HepG2 (cell line): ENCODE data around the gene METTL27. TPM values are rescaled to one million over a fixed set of nuclear protein-coding genes. Genes with fewer than 3 reads are reported as not detected.
A peak's percentile ranks its signal among the peaks of the same experiment; 100 is the strongest.

Experiments
- AGO2 ChIP-seq: fragments of 200-400 bp; formaldehyde crosslinking; optimal IDR thresholded peaks from 2 replicates; pipeline ENCODE3; 2017; ENCODE audit warnings: mild to moderate bottlenecking, low read depth, low read length, moderate library complexity
- EZH2 ChIP-seq: conservative IDR thresholded peaks from 2 replicates; pipeline ENCODE4 v1.6.1; 2012; ENCODE audit warnings: mild to moderate bottlenecking, low read depth, low read length, moderate library complexity
- FIP1L1 ChIP-seq: fragments of 200-400 bp; formaldehyde crosslinking; IDR thresholded peaks from 2 replicates; pipeline ENCODE4 v1.6.1; 2018; ENCODE audit warnings: low read depth, mild to moderate bottlenecking, low read length, moderate library complexity, borderline replicate concordance; ENCODE audit not compliant: insufficient read depth
- FOXK1 ChIP-seq: sonication (generic); formaldehyde crosslinking; IDR thresholded peaks from 2 replicates; pipeline ENCODE4 v1.4.0; 2020; ENCODE audit warnings: low read depth, missing genetic modification reagents, borderline replicate concordance
- HNF4A ChIP-seq: sonication (generic); formaldehyde crosslinking; IDR thresholded peaks from 2 replicates; pipeline ENCODE4 v1.4.0; 2020; ENCODE audit warnings: missing genetic modification reagents
- JUNB ChIP-seq: sonication (generic); formaldehyde crosslinking; IDR thresholded peaks from 2 replicates; pipeline ENCODE4 v1.8.0; 2022; ENCODE audit warnings: missing genetic modification reagents, mild to moderate bottlenecking, borderline replicate concordance
- KDM4B ChIP-seq: sonication (generic); formaldehyde crosslinking; IDR thresholded peaks from 2 replicates; pipeline ENCODE4 v1.4.0; 2020; ENCODE audit warnings: missing genetic modification reagents
- NAIF1 ChIP-seq: sonication (generic); formaldehyde crosslinking; IDR thresholded peaks from 2 replicates; pipeline ENCODE4 v1.5.0; 2020; ENCODE audit warnings: mild to moderate bottlenecking, missing genetic modification reagents, borderline replicate concordance
- RORA ChIP-seq: sonication (generic); formaldehyde crosslinking; IDR thresholded peaks from 2 replicates; pipeline ENCODE4 v1.5.0; 2020; ENCODE audit warnings: mild to moderate bottlenecking, missing genetic modification reagents, moderate library complexity
- SMARCE1 ChIP-seq: fragments of 450-650 bp; IDR thresholded peaks from 2 replicates; pipeline ENCODE4 v1.6.1; 2017; ENCODE audit warnings: borderline replicate concordance
- ZNF652 ChIP-seq: IDR thresholded peaks from 2 replicates; pipeline ENCODE4 v1.6.1; 2016; ENCODE audit warnings: low read depth, borderline replicate concordance
- ZNF737 ChIP-seq: sonication (generic); formaldehyde crosslinking; IDR thresholded peaks from 2 replicates; pipeline ENCODE4 v1.5.0; 2020; ENCODE audit warnings: missing genetic modification reagents, mild to moderate bottlenecking, borderline replicate concordance
- polyA plus RNA-seq, 8 experiments: library from polyadenylated mRNA; depleted of rRNA in 3 of 8; stranded (reverse) in 7 of 8; unstranded in 1 of 8; fragments of >200 nt; fragmentation: Illumina TruSeq in 4 of 8; extraction: Trizol in 4 of 8; gene quantifications; 2 replicates each; pipeline versions ENCODE4 v1.2.1 to v1.2.3, GENCODE V29; 2011 to 2016; ENCODE audit warnings: low read depth in 4 of 8, missing spikeins in 1 of 8, mixed read lengths in 1 of 8; ENCODE audit not compliant: insufficient read depth in 1 of 8
- total RNA-seq, 5 experiments: library from RNA; depleted of rRNA; stranded (reverse); fragments of >200 nt; fragmentation: Illumina TruSeq; extraction: Trizol; gene quantifications; 2 replicates each; pipeline ENCODE4 v1.2.3, GENCODE V29; 2016; ENCODE audit warnings: low read depth in 1 of 5
- TF ChIP-seq, protein P1 (sequence below), 2 experiments: fragments of 450-650 bp in 1 of 2; sonication (generic) in 1 of 2; formaldehyde crosslinking in 1 of 2; IDR thresholded peaks; 2 replicates each; pipeline versions ENCODE4 v1.6.1 to v1.8.0; 2016 to 2022; ENCODE audit warnings: antibody characterized with exemption in 1 of 2, mild to moderate bottlenecking in 1 of 2, missing genetic modification reagents in 1 of 2
- TF ChIP-seq, protein P2 (sequence below), 2 experiments: sonication (generic) in 1 of 2; formaldehyde crosslinking in 1 of 2; IDR thresholded peaks; 2 replicates each; pipeline versions ENCODE4 v1.4.0 to v1.6.1; 2018 to 2020; ENCODE audit warnings: missing genetic modification reagents in 2 of 2, borderline replicate concordance in 1 of 2, low read depth in 1 of 2, mild to moderate bottlenecking in 1 of 2, missing biosample characterization in 1 of 2
- TF ChIP-seq, protein P3 (sequence below): sonication (generic); formaldehyde crosslinking; conservative IDR thresholded peaks from 2 replicates; pipeline ENCODE4 v1.4.0; 2020; ENCODE audit warnings: missing genetic modification reagents

METTL27 gene
- total and polyA plus RNA-seq, 2 of the 13 experiments (the other 11 are each of a cell fraction or from before 2014, with no cell fraction given), result 2.0 to 3.0 TPM

- TF ChIP-seq, protein P1, sequence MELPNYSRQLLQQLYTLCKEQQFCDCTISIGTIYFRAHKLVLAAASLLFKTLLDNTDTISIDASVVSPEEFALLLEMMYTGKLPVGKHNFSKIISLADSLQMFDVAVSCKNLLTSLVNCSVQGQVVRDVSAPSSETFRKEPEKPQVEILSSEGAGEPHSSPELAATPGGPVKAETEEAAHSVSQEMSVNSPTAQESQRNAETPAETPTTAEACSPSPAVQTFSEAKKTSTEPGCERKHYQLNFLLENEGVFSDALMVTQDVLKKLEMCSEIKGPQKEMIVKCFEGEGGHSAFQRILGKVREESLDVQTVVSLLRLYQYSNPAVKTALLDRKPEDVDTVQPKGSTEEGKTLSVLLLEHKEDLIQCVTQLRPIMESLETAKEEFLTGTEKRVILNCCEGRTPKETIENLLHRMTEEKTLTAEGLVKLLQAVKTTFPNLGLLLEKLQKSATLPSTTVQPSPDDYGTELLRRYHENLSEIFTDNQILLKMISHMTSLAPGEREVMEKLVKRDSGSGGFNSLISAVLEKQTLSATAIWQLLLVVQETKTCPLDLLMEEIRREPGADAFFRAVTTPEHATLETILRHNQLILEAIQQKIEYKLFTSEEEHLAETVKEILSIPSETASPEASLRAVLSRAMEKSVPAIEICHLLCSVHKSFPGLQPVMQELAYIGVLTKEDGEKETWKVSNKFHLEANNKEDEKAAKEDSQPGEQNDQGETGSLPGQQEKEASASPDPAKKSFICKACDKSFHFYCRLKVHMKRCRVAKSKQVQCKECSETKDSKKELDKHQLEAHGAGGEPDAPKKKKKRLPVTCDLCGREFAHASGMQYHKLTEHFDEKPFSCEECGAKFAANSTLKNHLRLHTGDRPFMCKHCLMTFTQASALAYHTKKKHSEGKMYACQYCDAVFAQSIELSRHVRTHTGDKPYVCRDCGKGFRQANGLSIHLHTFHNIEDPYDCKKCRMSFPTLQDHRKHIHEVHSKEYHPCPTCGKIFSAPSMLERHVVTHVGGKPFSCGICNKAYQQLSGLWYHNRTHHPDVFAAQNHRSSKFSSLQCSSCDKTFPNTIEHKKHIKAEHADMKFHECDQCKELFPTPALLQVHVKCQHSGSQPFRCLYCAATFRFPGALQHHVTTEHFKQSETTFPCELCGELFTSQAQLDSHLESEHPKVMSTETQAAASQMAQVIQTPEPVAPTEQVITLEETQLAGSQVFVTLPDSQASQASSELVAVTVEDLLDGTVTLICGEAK (IDR thresholded peaks at IDR 0.05), result no peak
- TF ChIP-seq, protein P1 (CRISPR knock-in tag; IDR thresholded peaks at IDR 0.05), result no peak; the same call in 1 of the 2 replicates
- TF ChIP-seq ZNF737 (CRISPR knock-in tag) (no peak), FIP1L1 (no peak), SMARCE1 (no peak), JUNB (CRISPR knock-in tag) (no peak), RORA (CRISPR knock-in tag) (no peak), FOXK1 (CRISPR knock-in tag) (peak; percentile 42; the same call in 1 of the 2 replicates), ZNF652 (CRISPR knock-in tag) (no peak), EZH2 (no peak), HNF4A (CRISPR knock-in tag) (peak; percentile 97), NAIF1 (CRISPR knock-in tag) (no peak), AGO2 (no peak), KDM4B (CRISPR knock-in tag) (no peak)
- TF ChIP-seq, protein P2, sequence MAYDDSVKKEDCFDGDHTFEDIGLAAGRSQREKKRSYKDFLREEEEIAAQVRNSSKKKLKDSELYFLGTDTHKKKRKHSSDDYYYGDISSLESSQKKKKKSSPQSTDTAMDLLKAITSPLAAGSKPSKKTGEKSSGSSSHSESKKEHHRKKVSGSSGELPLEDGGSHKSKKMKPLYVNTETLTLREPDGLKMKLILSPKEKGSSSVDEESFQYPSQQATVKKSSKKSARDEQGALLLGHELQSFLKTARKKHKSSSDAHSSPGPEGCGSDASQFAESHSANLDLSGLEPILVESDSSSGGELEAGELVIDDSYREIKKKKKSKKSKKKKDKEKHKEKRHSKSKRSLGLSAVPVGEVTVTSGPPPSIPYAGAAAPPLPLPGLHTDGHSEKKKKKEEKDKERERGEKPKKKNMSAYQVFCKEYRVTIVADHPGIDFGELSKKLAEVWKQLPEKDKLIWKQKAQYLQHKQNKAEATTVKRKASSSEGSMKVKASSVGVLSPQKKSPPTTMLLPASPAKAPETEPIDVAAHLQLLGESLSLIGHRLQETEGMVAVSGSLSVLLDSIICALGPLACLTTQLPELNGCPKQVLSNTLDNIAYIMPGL (CRISPR knock-in tag; IDR thresholded peaks at IDR 0.05; ENCODE audit: borderline replicate concordance in 1 of 2, low read depth in 1 of 2), result no peak
- TF ChIP-seq, protein P3, sequence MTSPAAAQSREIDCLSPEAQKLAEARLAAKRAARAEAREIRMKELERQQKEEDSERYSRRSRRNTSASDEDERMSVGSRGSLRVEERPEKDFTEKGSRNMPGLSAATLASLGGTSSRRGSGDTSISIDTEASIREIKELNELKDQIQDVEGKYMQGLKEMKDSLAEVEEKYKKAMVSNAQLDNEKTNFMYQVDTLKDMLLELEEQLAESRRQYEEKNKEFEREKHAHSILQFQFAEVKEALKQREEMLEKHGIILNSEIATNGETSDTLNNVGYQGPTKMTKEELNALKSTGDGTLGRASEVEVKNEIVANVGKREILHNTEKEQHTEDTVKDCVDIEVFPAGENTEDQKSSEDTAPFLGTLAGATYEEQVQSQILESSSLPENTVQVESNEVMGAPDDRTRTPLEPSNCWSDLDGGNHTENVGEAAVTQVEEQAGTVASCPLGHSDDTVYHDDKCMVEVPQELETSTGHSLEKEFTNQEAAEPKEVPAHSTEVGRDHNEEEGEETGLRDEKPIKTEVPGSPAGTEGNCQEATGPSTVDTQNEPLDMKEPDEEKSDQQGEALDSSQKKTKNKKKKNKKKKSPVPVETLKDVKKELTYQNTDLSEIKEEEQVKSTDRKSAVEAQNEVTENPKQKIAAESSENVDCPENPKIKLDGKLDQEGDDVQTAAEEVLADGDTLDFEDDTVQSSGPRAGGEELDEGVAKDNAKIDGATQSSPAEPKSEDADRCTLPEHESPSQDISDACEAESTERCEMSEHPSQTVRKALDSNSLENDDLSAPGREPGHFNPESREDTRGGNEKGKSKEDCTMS (CRISPR knock-in tag), result no peak
Observed at GRCh38 chr7:73870041-73870492, 27.8 kb upstream of the METTL27 start (continued).
